ENCODE data around the gene CIAO2B. TPM values are rescaled to one million over a fixed set of nuclear protein-coding genes. Genes with fewer than 3 reads are reported as not detected.
A peak's percentile ranks its signal among the peaks of the same experiment; 100 is the strongest.
"Not testable (repeated sequence)": the region's sequence is repeated elsewhere in the genome, so short reads cannot be mapped to it uniquely, and the experiment has no call there.

CIAO2B gene
- total RNA-seq, 1 experiment from 2014 or later, result 147 TPM

DNA sequence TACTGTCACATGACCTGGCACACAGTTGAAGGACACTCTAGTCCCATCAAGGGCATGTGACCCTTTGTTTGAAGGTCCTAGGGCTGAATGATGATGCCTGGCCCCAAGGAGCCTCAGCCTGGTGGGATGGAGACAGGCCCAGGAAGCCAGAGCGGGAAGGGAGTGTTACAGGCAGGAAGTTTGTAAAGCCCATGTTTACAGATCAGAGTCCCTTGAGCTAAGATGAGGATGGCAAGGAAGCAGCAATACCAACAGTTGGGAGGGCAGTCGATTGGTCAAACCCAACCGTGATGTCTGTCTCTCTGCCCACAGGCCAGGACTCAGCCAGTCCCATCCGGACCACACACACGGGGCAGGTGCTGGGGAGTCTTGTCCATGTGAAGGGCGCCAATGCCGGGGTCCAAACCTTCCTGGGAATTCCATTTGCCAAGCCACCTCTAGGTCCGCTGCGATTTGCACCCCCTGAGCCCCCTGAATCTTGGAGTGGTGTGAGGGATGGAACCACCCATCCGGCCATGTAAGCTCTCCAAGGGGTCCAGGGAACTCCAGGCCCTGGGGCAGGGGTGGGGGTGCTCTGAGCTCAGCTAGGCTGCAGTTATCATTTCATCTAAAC lies 3.6 kb upstream of the CIAO2B start:
- DNase-seq (ENCODE audit: low read depth), result no peak

DNA sequence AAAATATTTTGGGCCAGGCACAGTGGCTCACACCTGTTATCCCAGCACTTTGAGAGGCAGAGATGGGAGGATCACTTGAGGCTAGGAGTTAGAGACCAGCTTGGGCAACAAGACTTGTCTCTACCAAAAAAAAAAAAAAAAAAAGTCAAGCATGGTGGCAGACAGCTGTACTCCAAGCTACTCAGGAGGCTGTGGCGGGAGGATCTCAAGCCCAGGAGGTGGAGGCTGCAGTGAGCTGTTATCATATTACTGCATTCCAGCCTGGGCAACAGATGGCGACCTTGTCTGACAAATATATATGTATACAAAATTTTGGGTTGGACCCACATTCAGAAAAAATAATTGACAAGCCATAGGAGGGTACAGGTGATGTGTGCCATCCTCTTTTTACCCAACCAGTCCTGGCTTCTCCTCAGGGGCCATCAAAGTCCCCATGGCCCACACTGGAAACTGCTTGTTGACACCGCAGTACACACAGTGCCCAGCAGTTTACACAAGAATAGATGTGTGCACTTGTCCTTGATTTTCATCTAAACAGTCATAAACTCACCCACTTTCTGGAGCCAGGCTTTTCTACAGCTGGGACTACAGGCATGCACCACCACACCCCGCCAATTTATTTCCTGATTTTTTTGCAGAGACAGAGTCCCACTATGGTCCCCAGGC lies 2.8 kb upstream of the CIAO2B start:
- no peak for DNase-seq (ENCODE audit: low read depth)

DNA sequence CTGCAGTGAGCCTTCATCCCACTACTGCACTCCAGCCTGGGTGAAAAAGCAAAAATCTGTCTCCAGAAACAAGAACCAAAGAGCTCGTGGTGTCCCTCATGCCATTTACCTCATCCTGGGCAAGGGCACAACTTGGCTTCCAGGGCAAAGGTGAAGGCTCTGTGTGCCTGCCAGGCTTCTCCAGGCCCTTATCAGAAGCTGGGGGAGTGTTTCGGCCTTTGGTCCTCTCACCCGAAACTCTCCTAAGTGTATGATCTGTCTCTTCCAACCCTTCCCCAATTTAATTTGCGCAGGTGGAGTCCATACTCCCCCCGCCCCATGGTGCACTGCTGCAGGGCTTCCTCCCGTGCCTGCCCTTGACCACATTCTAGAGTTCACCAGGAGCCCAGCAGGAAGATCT lies 2.3 kb upstream of the CIAO2B start:
- no peak for DNase-seq (ENCODE audit: low read depth)

DNA sequence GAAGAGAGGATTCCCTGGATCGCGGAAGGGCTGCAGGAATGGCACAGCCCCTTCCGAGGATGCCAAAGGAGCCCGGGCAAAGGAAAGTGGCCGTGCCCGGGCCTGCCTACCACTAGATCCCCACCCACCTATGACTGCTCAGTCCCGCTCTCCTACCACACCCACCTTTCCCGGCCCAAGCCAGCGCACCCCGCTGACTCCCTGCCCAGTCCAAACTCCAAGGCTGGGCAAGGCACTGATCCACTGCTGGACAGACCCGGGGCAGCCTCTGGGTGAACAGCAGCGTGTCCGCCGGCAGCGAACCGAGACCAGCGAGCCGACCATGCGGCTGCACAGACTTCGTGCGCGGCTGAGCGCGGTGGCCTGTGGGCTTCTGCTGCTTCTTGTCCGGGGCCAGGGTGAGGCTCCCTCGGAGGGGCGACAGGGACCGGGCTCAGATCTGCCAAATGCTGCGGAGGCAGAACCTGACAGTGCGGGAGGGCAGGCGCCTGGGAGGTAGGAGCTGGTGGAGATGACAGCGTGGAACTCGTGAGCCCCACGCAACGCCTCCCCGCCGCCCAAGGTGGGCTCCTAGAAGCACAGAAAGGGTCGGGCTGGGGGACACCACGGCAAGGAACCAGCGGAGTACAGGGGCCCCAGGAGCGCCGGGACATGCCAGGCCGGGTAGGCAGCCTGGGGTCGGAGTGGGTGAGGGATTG lies 1.3 kb upstream of the CIAO2B start, which contains the start of gene CES2:
TSS of gene CES2 (plus strand) at position 203 of the 698 bp plus-strand sequence. CDS start at position 323, 120 bp downstream.
- DNase-seq (ENCODE audit: low read depth), result peak; percentile 54

DNA sequence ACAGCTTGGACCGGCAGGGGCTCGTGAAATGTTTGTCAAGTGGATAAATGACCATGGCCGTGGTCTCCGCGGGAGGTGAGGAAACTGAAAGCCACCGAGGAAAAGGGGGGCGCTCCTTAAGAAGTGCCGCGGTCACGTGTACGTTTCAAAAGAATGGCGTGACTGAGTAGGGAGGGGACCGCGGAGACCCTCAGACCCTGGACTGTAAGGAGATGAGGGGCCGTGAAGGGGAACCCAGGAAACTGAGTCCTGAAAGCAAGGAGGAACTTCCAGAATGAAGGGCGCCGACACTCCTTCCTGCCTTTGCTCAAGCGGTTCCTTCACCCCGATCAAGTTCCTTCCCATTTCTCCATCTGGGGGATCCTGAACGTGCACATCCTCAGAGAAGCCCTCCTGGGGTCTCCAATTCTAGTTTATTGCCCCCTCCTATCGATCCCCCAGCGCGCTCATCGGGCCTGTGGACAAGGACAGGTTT lies 674 bp upstream of the CIAO2B start:
- DNase-seq (ENCODE audit: low read depth), result not testable (repeated sequence)

DNA sequence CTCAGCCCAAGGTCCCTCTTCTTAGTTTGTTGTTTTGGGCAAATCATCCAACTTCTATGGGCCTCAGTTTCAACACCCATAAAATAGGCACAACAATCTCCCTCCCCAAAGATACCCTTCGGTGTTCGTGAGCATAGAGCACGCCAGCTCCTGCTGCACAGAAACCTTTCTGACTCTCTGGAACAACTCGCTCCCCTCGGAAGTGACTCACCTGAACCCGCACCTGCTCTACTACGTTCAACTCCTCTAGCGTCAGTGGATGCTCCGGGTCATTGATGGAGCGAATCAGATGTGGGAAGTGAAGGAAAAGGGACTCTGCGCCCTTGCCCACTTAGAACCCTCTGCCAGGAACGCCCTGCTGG lies 445 bp downstream of the CIAO2B start:
- peak; percentile 39 for DNase-seq (ENCODE audit: low read depth)

DNA sequence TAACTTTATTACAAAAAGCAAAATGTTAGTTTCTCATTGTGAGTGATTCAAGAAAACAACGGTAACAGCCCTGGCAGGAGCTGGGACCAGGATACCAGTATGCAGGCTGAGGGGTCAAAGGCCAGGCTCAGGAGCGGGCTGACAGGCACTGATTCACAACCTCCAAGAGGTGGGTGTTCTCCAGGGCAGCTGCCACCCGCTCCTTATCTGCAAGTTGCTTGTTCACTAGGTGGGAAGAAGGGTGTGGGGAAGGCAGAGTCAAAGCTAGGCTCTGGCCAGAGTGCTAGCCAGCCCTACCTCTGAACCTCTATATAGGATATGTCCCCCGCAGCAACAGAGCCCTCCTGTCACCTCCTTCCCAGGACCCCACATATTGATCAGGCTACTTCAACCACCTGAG lies 2.1 kb downstream of the CIAO2B start:
- no peak for DNase-seq (ENCODE audit: low read depth)

DNA sequence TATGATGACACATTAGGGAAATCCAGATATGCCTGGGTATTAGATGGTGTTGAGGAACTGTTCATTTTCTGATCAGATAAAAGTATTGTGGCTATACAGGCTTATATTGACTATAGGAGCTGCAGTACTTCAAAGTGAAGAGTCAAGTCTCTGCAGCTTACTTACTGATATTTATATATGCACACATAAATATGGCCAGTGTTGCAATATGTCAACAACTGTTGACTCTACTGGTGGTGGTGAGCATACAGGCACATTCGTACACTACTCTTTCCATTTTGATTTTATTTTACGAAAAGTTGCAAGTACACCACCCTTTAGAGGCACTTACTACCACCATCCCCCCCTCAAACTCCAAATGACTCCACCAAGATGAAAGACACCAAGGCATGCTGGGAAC lies 2.5 kb downstream of the CIAO2B start:
- no peak for DNase-seq (ENCODE audit: low read depth)

DNA sequence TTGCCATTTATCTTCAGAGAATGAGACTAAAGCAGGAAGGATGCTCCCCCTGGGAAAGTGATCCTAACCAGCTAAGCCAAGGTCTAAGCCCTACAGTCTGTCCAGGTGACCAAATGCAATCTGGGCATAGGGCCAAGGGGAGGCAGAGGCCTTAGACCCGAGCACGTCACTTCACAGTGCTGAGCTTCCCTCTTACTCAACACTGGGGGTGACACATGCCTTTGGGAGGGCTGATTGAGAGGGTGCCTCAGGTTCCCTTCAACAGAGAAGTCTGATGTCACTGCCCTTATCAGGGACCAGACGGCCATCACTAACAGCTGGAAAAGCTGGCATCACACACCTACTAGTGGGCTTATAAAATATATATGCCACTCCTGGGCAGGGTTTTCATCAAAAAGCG lies 4.0 kb downstream of the CIAO2B start:
- DNase-seq (ENCODE audit: low read depth), result peak; percentile 64

DNA sequence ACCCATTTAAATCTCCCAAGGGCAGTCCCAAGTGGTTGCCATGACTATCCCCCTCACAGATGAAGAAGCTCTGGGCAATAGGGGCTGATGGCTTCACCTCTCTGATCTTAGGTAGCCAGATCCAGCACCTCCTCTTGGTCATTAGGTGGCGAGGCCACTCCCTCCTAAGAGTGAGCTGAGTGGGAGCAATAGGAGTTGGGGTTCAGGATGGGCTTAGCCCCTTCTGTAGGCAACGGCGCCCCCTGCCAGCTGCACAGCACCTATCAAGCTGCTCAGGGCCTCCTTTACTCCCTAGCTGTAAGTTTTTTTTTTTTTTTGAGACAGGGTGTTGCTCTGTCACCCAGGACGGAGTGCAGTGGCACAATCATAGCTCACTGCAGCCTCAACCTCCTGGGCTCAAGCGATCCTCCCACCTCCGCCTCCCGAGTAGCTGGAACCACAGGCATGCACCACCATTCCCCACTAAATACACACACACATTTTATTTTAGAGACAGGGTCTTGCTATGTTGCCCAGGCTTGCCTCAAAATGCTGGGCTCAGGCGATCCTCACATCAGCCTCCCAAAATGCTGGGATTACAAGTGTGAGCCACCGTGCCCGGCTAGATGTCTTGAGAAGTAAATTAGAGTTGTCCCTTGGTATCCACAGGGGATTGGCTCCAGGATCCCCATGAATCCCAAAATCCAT lies 5.4 kb downstream of the CIAO2B start:
- DNase-seq (ENCODE audit: low read depth), result peak; percentile 79

DNA sequence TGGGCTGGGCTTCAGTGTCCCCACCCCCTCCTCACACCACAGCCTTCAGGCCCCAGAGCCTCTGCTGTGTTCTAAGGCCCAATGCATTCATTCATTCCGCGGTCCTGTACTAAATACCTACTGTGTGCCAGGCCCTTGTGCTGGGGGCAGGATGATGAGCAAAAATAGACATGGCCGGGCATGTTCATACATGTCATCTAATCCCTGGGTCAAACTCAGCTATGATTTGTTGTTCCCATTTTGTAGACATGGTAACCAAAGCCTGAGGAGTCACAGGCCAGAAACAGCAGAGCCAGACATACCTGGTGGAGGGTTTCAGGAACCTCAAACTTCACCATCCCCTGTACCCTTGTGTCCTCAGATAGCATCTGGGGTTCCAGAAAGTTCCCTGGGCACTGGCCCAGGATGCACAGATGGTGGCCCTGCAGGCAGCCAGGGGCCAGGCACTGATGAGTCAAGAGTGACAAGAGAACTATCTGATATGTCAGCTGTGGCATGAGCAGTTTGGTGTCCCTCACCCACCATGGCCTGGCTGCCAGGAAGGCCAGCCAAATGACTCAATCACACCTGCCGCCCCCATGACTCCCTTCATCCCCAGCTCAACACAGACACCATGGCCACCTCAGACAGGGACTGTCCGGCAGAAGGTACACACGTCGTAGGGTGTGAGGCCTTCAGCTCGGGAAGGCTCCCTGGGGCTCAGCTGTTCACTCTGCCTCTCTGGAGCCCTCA lies 6.1 kb downstream of the CIAO2B start:
- DNase-seq (ENCODE audit: low read depth), result peak; percentile 91

DNA sequence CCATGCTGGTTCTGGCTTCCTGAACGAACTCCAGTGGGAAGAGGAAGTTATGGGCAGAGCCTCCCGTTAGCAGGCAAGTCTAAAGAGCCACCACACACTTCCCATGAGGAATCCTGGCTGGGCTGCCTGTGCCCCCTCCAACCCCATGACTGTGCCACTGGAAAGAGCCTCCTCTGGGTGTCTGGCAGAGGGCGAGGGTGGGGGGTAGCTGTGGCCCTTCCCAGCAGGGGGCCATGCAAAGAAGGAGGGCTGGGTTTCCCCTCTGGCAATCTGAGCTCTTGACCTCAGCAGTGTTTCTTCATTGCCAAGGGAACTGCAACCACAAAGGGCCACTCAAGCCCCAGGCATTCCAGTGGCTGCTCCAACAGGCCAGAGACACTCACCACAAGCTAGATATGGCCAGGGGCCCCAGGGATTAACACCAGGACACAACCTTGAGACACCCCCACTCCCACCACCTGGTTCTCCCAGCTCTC lies 7.2 kb downstream of the CIAO2B start:
- peak; percentile 98 for DNase-seq (ENCODE audit: low read depth)

DNA sequence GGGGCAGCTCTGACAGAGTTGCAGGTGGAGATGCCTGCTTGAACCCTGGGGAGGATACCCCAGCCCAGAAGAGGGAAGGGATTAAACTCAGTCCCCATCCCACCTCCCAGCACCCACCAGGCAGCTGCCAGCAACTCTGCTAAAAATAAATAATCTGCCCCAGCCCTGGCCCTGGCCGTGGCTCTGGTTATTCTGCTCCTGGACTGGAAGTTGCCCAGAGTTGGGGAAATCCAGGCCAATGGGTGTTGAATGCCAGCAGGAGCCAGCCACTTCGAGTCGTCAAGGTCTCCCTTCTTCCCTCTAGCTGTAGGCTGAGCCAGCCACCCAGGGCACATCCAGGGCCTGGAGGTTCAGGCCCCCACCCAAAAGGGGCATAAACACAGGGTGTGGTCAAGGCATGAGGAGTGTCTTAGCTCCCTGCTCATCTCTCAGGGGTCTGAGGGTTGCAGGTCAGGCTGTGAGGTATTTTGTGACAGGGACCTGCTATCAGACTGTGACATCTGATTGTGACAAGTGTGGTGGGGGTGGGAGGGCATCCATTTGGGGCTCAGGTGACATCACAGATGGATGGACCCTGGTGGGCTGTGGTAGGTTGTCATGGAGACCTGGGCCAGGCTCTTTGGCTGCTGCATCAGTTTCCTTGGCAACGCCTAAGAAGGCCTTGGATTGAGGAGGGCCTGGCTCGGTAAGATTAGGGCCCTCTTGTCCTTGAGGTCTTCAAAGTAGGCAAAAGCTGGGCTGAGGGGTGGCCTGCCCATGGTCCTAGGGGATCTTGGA lies 7.8 kb downstream of the CIAO2B start:
- DNase-seq (ENCODE audit: low read depth), result peak; percentile 38

DNA sequence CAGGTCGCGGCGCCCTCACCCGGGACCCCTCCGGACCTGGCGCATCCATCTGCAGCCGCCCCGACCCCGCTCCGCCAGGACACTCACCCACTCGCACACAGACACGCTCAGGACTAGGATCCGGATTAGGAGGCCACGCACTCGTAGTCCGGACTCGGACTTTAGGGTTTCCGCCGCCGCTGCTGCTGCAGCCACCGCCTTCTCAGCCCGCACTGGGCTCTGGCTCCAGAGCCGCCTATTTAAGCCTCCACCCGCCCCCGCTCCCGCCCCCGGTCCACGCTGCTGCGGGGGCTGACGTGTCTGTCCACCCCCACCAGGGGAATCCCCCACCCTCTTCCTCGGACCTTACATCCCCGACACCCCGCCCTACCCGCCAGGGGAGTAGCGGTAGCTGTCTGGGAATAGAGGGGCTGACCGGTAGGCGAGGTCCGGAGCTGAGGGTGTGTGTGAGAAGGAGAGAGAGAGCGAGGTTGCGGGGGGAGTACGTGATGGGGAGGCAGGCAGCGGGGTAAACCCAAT lies 8.8 kb downstream of the CIAO2B start, which contains the start of gene RRAD:
TSS of gene RRAD (minus strand) at position 214 of the 519 bp plus-strand sequence. CDS start 356 bp downstream, outside the sequence.
- DNase-seq (ENCODE audit: low read depth), result no peak

DNA sequence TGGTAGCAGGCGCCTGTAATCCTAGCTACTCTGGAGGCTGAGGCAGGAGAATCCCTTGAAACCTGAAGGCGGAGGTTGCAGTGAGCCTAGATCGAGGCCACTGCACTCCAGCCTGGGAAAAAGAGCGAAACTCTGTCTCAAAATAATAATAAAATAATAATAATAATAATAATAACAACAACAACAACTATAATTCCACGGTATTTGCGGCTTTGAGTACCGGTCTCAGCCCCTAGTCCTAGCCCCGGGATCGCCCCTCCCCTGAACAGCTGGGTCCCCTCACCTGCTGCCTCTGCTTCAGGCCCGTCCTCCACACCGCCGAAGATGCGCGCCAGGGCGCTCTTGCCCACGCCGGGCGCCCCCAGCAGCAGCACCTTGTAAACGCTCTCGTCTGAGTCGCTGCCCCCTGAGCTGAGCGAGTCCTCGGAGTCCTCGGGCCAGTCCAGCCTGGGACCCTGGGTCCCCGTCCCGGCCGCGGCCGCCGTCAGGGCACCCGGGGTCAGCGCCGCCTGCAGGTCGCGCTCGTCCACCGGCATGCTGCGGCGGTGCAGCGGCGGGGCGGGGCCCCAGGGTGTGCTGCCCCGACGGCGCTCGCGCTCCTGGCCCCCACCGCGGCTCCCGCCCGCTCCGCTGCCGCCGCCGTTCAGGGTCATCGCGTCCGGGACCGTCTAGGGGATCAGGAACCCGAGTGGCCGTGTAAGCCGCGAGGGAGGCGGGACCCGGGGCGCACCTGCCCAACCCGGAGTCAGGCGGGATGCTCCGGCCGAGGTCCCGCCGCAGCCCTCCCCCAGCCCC lies 9.5 kb downstream of the CIAO2B start:
- DNase-seq (ENCODE audit: low read depth), result no peak

DNA sequence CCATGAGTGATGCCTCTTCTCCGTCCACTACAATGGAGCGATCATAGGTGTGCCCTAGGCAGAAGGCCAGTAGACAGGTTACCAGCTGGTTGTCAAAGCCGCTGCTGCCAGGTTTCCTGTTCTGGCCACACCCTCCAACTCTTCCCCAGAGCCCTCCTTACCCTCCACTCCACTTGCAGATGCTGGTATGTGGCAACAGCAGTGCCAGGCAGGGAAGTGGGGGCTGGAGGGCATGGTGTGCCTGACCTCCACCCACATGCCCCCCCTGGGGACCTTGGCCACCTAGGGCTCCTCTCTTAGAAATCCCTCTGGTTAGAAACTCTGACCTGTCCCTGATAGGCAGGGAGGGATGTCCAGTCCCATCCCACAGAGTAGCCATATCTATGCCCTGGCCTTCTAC lies 10.3 kb downstream of the CIAO2B start:
- DNase-seq (ENCODE audit: low read depth), result no peak

DNA sequence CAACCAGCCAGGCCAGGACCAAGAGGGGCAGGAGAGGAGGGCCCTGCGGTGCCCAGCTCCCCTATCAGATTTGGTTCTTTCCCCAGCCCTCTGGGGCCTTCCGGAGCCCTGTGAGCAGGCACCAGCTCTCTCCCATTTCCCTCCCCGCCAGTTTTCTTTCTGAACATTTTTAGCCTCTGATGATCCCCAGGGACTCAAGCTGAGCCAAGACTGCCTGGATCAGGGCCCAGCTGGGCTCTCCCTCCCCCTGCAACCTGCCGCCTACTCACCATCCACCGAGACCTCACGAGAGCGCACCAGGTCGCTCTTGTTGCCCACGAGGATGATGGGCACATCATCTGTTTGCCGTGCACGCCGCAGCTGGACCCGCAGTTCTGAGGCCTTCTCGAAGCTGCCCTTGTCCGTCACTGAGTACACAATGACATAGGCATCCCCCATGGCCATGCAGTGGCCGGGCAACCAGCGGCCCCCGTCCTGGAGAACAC lies 10.9 kb downstream of the CIAO2B start:
- peak; percentile 89 for DNase-seq (ENCODE audit: low read depth)

DNA sequence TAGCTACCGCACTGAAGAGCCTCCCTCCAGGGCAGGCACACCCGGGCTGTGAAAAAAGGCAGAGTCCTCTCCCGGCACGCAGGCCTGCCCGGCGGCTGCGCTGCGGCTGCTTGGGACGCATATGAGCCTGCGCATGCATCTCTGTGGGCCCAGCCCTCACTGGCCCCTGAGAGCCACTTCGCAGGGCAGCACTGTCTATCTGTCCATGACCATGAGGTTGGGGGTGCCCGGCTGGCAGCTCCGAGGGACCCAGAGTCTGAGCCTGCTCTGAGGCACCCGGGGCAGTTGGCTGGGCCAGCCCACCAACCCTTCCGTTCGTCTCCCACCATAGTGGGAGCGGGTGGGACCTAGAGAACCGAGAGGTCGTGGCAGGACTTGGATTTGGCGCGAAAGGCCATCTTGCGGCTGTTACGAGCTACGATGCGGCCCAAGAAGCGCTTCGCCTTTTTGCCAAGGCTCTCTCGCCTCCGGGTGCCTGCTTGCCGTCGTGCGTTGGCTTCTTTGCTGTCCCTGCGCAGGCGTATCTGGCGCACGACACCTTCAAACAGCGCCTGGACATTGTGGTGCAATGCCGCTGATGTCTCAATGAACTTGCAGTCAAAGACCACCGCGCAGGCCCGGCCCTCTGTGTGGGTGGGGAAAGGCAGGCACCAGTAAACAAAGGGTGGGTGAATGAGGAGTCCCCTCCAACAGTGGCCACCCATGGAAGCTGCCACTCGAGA lies 12.3 kb downstream of the CIAO2B start:
- DNase-seq (ENCODE audit: low read depth), result no peak

Measured in LHCN-M2 (cell line).